ENCODE data around the gene GRK5.

GRK5 gene

DNA sequence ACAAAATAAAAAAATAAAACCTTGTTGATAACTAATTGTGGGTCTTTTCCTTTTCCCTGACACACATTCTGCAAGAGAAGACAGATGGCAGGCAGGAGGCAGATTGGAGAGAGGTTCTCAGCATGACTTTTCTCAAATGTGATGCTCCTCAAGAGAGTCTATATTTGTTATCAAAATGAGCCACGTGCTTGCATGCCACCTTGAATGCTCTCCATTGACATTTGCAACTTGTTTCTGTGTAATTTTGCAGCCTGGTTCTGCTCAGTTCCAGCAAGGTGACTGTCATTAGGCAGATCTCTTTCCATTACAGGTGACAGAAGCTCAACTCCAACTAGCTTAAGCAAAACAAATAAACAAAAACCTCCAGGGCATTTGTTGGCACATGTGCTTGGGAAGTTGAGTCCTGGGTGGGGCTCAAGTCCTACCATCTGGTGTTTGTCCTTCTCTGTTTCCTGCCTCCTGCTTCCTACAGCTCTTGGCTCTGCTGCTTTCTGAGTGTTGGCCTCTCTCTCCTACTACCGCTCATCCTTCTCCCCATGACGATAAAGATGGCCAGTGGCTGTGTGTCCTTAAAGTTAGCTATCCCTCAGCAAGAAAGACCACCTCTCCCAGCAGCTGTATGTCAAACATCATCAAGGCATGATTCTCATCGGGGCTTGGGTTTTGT is 56.7 kb downstream of the GRK5 start:
- no peak for TF ChIP-seq GATA2 (IDR thresholded peaks at IDR 0.05; ENCODE audit: low read depth, low read length)
- TF ChIP-seq GATA3 (IDR thresholded peaks at IDR 0.05; ENCODE audit: low read depth, low read length) = no peak

DNA sequence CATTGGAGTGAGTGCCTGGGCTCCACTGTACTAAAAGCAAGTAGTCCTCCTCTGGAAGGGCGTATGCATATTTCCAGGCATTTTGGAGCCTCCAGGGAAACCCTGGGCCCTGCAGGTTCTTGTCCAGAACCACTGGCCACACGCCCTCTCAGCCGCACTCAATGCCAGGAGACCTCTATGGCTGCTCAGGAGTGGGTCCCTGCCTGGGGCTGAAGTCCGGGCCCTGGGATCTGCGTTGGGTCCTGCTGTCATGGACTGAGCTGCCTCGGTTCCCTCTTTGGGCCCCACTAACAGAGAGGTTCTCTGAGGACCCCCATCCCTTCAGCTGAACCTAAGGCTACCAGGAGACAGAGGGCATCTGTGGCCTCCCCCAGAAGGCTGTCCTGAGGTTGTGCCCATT is 58.3 kb downstream of the GRK5 start:
- TF ChIP-seq GATA3 (IDR thresholded peaks at IDR 0.05; ENCODE audit: low read depth, low read length) (no peak), GATA2 (IDR thresholded peaks at IDR 0.05; ENCODE audit: low read depth, low read length) (no peak)

DNA sequence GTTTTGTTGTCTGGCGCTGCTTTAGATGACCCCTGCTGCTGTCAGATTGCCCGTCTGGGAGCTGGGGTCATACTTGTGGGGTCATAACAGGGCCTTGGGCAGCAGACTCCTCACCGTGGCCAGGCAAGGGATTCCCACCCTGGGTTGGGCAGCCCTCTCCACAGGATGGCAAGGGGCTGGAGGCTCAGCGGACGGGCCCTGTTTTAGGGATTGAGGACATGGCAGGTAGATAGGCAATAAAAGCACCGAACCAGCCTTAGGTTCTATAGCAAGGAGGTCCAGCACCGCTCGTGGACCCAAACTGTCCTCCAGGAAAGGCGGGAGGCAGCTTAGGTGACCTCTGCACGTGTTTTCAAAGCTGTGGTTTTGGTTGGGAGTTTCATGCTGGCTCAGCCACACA is 60.0 kb downstream of the GRK5 start:
- no peak for TF ChIP-seq GATA3 (IDR thresholded peaks at IDR 0.05; ENCODE audit: low read depth, low read length)
- TF ChIP-seq GATA2 (IDR thresholded peaks at IDR 0.05; ENCODE audit: low read depth, low read length) = no peak

DNA sequence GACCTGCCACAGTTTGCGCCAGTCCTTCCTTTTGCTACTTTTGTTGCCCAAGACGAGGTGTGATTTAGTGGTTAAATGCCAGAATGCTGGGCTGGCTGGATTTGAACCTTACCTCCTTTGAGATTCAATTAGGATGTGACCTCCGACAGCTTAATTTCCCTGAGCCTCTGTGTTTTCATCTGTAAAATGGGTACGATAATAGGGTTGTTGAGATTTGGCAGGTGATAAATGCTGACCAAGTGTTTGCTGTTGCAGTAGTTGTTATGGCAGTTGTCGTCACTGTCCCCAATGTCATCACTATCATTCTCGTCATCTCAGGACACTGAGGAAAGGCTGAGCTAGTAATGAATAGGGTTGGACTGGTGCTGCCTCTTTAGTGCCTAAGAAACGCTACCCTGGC is 61.1 kb downstream of the GRK5 start:
- TF ChIP-seq GATA2 (IDR thresholded peaks at IDR 0.05; ENCODE audit: low read depth, low read length) = no peak
- TF ChIP-seq GATA3 (IDR thresholded peaks at IDR 0.05; ENCODE audit: low read depth, low read length) = no peak

DNA sequence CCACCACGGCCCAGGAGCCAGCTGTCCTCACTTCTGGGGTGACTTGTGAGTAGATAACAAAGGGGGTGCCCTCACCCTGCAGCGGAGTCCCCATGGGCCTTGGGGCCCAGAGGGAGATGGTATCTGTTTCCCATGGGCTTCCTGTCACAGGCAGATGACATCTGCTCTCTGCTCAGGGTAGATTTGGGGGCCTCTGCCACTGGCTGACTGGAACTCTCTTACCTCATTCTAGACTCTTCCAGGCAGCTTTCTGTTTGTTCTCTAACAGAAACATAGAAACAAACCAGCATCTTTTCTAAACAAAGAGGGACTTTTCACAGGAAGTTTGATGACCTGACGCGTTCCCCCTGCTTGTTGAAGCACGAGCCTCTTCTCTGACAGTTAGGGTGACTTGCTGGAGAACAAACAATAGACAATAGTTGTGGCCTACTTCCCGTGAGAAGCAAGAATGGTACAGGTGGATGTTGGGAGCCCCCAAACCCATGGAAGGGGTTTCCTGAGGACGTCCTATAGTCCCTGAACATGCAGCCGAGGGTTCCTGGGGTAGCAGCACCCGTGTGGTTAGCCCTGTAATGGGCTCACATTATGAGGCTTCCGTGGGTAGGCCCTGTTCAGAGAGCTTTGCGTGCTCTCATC is 61.6 kb downstream of the GRK5 start:
- no peak for TF ChIP-seq GATA2 (IDR thresholded peaks at IDR 0.05; ENCODE audit: low read depth, low read length)
- TF ChIP-seq GATA3 (IDR thresholded peaks at IDR 0.05; ENCODE audit: low read depth, low read length) = no peak

DNA sequence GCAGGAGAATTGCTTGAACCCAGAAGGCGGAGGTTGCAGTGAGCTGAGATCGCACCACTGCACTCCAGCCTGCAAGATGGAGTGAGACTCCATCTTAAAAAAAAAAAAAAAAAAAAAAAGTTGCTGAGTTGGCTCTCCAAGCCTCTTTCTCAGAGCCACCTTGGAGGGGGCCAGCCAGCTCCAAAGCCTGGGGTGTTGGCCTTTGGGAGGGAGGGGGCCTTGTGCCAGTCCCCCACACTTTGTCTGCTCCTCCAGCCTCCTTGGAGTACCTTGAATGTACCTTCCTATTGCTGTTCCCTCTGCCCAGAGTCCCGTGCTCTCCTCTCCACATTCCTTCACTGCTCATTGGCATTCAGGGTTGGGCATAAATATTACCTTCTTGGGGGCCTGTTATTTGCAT is 62.4 kb downstream of the GRK5 start:
- no peak for TF ChIP-seq GATA3 (IDR thresholded peaks at IDR 0.05; ENCODE audit: low read depth, low read length)
- TF ChIP-seq GATA2 (IDR thresholded peaks at IDR 0.05; ENCODE audit: low read depth, low read length) = no peak

DNA sequence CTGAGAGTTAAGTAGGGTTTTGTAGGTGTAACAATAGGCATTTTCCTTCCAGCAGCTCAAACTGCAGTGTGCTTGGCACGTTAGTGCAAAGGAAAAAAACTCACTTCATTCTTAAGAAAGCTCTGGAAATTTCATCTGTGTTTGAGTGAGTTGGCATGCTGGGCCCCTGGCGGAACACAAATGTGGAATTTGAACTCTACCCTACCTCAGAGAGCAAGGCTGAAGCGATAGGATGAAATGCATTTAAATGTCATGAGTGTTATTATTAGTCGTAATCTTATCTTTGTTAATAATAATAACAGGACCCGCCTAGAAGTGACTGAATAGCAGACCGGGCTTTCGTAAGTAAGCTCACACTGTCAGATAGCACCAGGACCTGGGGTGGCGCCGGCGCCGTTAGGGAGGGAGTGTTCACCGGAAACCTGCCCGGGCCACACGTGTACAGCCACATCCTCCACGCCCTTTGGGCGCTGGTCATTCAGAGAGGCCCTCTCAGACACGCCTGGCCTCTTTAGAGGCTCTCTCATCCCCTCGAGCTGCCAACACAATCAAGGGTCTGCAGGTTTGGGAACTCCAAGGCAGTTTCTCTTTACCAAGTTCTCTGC is 63.5 kb downstream of the GRK5 start:
- TF ChIP-seq GATA2 (IDR thresholded peaks at IDR 0.05; ENCODE audit: low read depth, low read length) (no peak), GATA3 (IDR thresholded peaks at IDR 0.05; ENCODE audit: low read depth, low read length) (no peak)

DNA sequence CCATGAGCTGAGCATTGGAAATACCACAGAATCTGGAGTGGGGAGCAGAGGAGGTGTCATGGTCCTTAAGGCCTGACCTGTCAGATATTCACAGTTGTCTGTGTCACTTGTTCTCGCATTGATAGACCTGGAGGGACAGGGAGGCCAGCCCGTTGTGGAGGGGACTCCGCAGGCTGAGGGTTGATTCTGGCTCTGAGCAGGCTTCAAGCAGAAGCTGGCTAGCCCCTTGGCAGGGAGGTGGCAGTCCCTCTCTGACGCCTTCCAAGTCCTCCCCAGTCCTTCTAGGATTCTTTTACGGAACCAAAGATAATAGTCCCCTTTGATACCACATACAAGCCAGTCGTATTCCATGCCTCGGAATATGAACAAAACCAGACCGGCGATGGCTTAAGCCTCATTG is 65.4 kb downstream of the GRK5 start:
- TF ChIP-seq GATA3 (IDR thresholded peaks at IDR 0.05; ENCODE audit: low read depth, low read length) = no peak
- TF ChIP-seq GATA2 (IDR thresholded peaks at IDR 0.05; ENCODE audit: low read depth, low read length) = no peak

DNA sequence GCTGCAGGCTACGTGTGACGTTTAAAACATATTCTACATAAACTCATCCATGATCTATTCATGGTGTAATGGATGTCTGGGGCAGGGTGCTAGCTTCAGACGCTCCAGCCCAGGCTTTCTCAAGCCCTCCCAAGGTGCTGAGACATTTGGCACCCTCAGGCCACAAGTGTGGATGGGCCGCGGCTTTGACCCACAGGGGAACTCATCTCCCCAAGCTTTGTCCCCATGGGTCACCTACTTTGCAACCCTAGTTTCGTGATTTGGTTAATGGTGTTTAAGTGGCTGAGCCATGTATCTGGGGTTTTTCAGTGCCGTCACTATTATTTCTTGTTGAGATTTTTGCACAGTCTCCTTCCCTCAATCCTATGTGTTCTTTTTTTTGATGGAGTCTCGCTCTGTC is 66.0 kb downstream of the GRK5 start:
- TF ChIP-seq GATA3 (IDR thresholded peaks at IDR 0.05; ENCODE audit: low read depth, low read length) (no peak), GATA2 (IDR thresholded peaks at IDR 0.05; ENCODE audit: low read depth, low read length) (no peak)

DNA sequence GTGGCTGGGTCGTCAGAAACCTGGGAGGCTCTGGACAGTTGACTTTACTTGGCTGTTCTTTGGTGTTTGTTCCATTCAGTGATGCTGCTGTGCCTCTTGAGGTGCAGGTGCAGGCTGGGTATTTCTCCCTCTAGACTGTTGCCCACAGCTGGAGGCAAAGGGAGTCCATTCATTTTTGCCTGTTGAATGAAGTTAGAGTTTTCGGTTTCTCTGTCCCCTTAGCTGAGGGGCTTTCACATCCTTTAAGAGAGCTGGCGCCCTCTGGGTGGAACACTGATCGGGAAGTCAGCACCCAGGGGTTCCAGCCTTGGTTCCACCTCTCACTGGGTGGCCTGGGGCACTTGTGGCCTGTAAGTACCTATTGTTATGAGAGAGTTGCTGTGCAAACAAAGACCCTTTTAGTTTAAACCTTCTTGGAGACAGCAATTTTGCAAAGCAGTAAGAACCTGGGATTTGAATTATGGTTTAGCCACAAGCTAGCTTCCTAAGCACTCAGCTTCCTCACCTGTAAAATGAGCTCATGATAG is 67.2 kb downstream of the GRK5 start:
- no peak for TF ChIP-seq GATA3 (IDR thresholded peaks at IDR 0.05; ENCODE audit: low read depth, low read length)
- TF ChIP-seq GATA2 (IDR thresholded peaks at IDR 0.05; ENCODE audit: low read depth, low read length) = no peak

DNA sequence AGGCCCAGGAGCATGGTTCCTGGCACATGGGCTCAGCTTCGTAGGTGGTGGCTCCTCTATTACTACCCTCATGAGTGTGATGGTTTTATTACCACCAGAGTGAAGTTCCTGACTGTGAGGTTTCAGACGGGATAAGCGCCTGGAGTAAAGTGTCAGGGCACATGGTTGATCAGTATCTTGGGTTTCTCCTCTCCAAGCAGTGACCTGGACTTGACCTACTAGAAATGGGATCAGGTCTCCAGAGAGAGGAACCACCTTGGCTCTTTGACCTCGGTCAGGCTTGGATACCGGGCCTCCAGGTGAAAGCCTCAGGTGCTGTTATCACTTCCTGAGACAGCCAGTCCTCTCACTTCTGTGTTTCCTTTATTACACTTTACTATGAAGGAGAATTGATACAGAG is 67.7 kb downstream of the GRK5 start:
- TF ChIP-seq GATA2 (IDR thresholded peaks at IDR 0.05; ENCODE audit: low read depth, low read length) = no peak
- no peak for TF ChIP-seq GATA3 (IDR thresholded peaks at IDR 0.05; ENCODE audit: low read depth, low read length)

DNA sequence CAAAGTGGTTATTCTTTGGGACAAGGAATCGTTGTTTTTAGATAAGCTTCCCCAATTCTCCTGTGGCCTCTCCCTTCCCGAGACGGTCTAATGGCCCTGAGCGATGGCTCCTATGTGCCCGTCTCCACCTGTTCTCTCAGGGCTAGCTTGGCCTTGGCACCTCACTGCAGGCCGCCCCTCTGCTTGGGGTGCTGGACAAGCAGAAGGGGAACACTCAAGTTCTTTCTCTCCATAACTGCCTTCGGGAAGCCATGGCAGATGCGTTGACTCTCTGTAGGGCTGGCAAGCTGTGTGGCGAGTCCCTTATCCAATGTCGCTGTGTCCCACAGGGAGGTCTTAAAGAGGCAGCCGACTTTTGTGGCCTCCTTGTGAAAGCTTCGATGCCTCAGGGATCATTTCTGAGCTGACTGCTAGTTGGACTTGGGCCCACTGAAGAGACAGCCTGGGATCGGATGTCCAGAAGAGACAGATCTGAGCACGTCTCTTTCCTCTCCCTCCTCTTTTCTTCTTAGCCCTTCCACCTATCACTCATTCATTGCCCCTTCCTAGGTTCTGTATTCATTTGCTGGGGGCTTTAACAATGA is 70.8 kb downstream of the GRK5 start:
- TF ChIP-seq GATA3 (IDR thresholded peaks at IDR 0.05; ENCODE audit: low read depth, low read length) (no peak), GATA2 (IDR thresholded peaks at IDR 0.05; ENCODE audit: low read depth, low read length) (no peak)

DNA sequence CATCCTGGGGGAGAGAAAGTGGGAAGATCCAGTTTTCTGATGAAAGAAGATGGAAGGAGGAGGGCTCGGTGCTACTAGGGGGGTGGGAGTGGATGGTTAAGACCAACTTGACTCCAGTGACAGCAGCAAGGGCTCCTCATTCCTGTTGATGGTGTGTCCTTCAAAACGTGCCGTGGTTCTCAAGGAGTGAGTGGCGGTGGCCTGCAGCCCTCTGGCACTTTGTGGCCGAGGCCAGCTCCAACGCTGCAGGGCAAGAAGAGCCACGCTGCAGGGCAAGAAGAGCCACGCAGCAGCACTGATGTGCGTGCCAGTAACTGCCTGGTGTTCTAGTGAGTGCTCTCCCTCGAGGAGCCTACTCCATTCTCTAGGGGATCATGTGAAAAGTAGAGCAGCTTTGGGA is 72.1 kb downstream of the GRK5 start:
- no peak for TF ChIP-seq GATA3 (IDR thresholded peaks at IDR 0.05; ENCODE audit: low read depth, low read length)
- TF ChIP-seq GATA2 (IDR thresholded peaks at IDR 0.05; ENCODE audit: low read depth, low read length) = no peak

DNA sequence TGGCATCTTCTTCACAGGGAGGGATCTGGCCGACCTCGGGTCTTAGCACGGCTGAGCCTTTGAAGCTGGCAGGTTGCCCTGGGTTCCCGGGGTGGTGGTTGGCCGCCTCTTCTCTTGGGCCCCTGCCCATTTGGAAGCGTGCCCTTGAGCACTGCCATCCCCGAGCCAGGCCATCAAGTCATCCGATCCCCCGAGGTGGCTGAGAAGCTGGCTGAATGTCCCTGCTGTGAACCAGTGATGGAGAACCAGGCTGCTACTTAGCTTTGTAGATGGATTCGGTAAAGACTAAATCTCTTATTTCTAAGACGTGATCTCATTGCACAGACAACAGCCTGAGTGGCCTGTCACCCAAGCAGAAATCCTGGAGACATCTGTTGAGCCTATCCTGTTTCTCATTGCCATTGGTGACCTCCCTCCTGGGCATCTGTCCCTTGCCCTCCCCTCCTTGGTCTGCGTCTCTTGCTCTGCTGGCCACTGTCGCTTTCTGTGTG is 74.3 kb downstream of the GRK5 start:
- TF ChIP-seq GATA3 (IDR thresholded peaks at IDR 0.05; ENCODE audit: low read depth, low read length) = no peak
- peak; percentile 20; the same call in 1 of the 2 replicates for TF ChIP-seq GATA2 (IDR thresholded peaks at IDR 0.05; ENCODE audit: low read depth, low read length)

All from SH-SY5Y (cell line).